Activated naive CD4-positive, alpha-beta T cell treated with anti-CD3 and anti-CD28 coated beads, Interleukin-2, amount 10 ng/mL, durations not matched to agents 5 hours and 36 hours (primary cell): ENCODE measurements around the gene ACOX2. TPM values are rescaled to one million over a fixed set of nuclear protein-coding genes. Genes with fewer than 3 reads are reported as not detected.

Experiments
- total RNA-seq, 2 experiments: library from RNA; stranded (reverse); gene quantifications; one replicate each; pipeline ENCODE4 v1.2.3, GENCODE V29; 2021

ACOX2 gene
- total RNA-seq, result not detected

GRCh38 chr3:58536501-58537411, at the start of gene ACOX2:
Gene ACOX2, minus strand, starts transcription at chr3:58537190. Its CDS starts 2,084 bp downstream, at chr3:58535106.

GRCh38 chr3:58577269-58577821, 40.4 kb upstream of the ACOX2 start, which contains the start of gene FAM107A:
Gene FAM107A, minus strand, starts transcription at chr3:58577391. Its CDS starts 7,531 bp downstream, at chr3:58569860.

DNA sequence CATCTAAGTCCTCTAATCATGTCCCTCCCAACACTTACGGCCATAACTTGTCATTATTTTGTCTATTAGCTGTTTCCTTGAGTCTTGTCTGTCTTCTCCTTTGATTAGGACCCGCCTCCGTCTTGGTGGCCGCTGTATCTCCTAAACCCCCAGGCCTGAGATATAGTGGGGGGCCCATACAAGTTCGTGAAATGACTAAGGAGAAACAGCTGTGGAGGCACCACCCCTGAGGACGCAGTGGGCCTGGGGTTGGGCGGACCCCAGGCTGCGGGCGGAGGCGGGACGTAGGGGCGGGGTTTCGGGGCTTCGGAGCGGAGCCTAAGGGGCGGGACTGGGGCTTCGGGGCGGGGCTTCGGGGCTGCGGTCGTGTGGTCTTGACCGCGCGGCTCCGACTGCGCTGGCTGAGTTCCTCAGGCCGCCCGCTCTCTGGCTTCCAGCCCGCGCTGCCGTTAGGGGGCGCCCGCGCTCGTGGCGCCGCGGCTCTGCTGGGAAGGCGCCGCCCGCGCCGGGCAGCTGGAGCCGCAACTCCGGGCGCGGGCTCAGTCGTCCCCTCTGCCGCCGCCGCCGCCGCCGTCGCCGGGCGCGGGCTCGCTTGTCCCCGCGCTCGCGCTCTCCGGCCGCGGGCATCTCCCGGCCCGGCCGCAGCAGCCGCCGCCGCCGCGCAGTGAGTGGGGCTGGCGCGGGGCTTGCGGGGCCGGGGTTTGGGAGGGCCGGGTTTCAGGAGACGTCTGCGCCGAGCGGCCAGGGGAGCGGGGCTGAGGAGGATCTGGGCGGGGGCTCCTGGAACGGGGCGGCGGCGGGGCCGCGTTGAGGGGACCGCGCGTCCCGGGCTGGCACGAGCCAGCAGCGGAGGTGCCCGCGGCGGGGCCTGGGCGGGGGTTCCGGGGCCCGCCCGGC, 45.2 kb downstream of the ACOX2 start, which contains the start of gene KCTD6:
Gene KCTD6 (plus strand): TSS at position 591 of the 897 bp plus-strand sequence. CDS start 6,660 bp downstream, outside the sequence.

Other genes with a start within 250 kb of the ACOX2 start
- 10 to 100 TPM; 12.3 to 12.5 TPM for gene RPP14, start 230.9 kb downstream of the ACOX2 start, total RNA-seq
- 1 to 10 TPM; 5.7 to 6.1 TPM for gene HTD2, start 230.7 kb downstream of the ACOX2 start, total RNA-seq
- 10 to 100 TPM; 22.2 to 25.2 TPM for gene PXK, start 204.3 kb downstream of the ACOX2 start, total RNA-seq
- 10 to 100 TPM; 56.4 to 57.8 TPM for gene PDHB, start 103.4 kb downstream of the ACOX2 start, total RNA-seq
- 1 to 10 TPM; 8.2 to 9.2 TPM for gene KCTD6, start 45.1 kb downstream of the ACOX2 start, total RNA-seq
- gene FAM107A, start 40.2 kb upstream of the ACOX2 start, total RNA-seq, result not detected
- gene FAM3D, start 129.6 kb upstream of the ACOX2 start, total RNA-seq, result not detected